Activated T-cell treated with anti-CD3 and anti-CD28 coated beads for 48 hours (primary cell): ENCODE data around the gene PCDHA1.

ENCODE experiments used
- DNase-seq: peaks from one replicate; pipeline ENCODE4 v3.0.0-alpha.2; 2020; ENCODE audit warnings: low read depth

The PCDHA1 gene

GRCh38 chr5:140923601-140924000, 137.7 kb downstream of the PCDHA1 start:
- no peak for DNase-seq

GRCh38 chr5:140925806-140926442, 140.0 kb downstream of the PCDHA1 start, which contains the start of gene PCDHAC1:
PCDHAC1 (plus strand) TSS chr5:140926299; CDS start chr5:140926893, 594 bp downstream.
- no peak for DNase-seq

GRCh38 chr5:140926443-140927227, 140.7 kb downstream of the PCDHA1 start:
- peak; percentile 26 for DNase-seq

- no peak for DNase-seq
Observed at GRCh38 chr5:140927228-140927573, 141.3 kb downstream of the PCDHA1 start.

- DNase-seq = no peak
Observed at GRCh38 chr5:140934964-140935606, 149.1 kb downstream of the PCDHA1 start.

GRCh38 chr5:140946578-140946977, 160.6 kb downstream of the PCDHA1 start:
- DNase-seq = no peak

GRCh38 chr5:140951636-140952035, 165.7 kb downstream of the PCDHA1 start:
- no peak for DNase-seq

GRCh38 chr5:140953234-140953633, 167.3 kb downstream of the PCDHA1 start:
- no peak for DNase-seq

GRCh38 chr5:140962190-140962589, 176.2 kb downstream of the PCDHA1 start:
- no peak for DNase-seq

GRCh38 chr5:140964356-140964755, 178.4 kb downstream of the PCDHA1 start:
- no peak for DNase-seq

GRCh38 chr5:140965905-140966292, 180.0 kb downstream of the PCDHA1 start:
- DNase-seq = no peak

GRCh38 chr5:140966293-140967225, 180.6 kb downstream of the PCDHA1 start, which contains the start of gene PCDHAC2:
PCDHAC2 (plus strand) TSS chr5:140966476; CDS start chr5:140966767, 291 bp downstream.
- no peak for DNase-seq

- no peak for DNase-seq
Observed at GRCh38 chr5:140967226-140967893, 181.4 kb downstream of the PCDHA1 start.

- DNase-seq = no peak
Observed at GRCh38 chr5:140969880-140970279, 183.9 kb downstream of the PCDHA1 start.

- DNase-seq = no peak
Observed at GRCh38 chr5:140973550-140973949, 187.6 kb downstream of the PCDHA1 start.

- no peak for DNase-seq
Observed at GRCh38 chr5:140977003-140977402, 191.1 kb downstream of the PCDHA1 start.

GRCh38 chr5:140978260-140978659, 192.3 kb downstream of the PCDHA1 start:
- no peak for DNase-seq

- DNase-seq = no peak
Observed at GRCh38 chr5:140978983-140979382, 193.0 kb downstream of the PCDHA1 start.

GRCh38 chr5:140982083-140982716, 196.3 kb downstream of the PCDHA1 start:
- DNase-seq = no peak

GRCh38 chr5:140986117-140986521, 200.2 kb downstream of the PCDHA1 start:
- no peak for DNase-seq

- no peak for DNase-seq
Observed at GRCh38 chr5:140988100-140988499, 202.2 kb downstream of the PCDHA1 start.
